Fibroblast of lung (primary cell): ENCODE results near the gene MRPL45. TPM values are rescaled to one million over a fixed set of nuclear protein-coding genes. Genes with fewer than 3 reads are reported as not detected.

Experiments used
- DNase-seq, 2 donors: peaks; one replicate each; pipeline versions ENCODE4 v3.0.0 to v3.0.0-alpha.2; 2010; ENCODE audit warnings: low read depth in 2 of 2
- H2AFZ ChIP-seq: 2 replicates; pipeline ENCODE4 v1.5.1; 2012; ENCODE audit warnings: low read length, control low read depth, inconsistent platforms
- H3K27ac ChIP-seq: 2 replicates; pipeline ENCODE4 v1.5.1; 2011; ENCODE audit warnings: low read length, control low read depth; ENCODE audit not compliant: insufficient read depth
- H3K27me3 ChIP-seq: 2 replicates; pipeline ENCODE4 v1.5.1; 2011; ENCODE audit warnings: mild to moderate bottlenecking, low read length; ENCODE audit not compliant: control insufficient read depth, insufficient read depth
- H3K36me3 ChIP-seq: 2 replicates; pipeline ENCODE4 v1.5.1; 2011; ENCODE audit warnings: low read length; ENCODE audit not compliant: control insufficient read depth, insufficient read depth
- H3K4me1 ChIP-seq: 2 replicates; pipeline ENCODE4 v1.5.1; 2011; ENCODE audit warnings: low read length; ENCODE audit not compliant: control insufficient read depth, insufficient read depth; ENCODE audit errors: extremely low read depth
- H3K4me2 ChIP-seq: 2 replicates; pipeline ENCODE4 v1.5.1; 2011; ENCODE audit warnings: low read length, control low read depth; ENCODE audit not compliant: insufficient read depth; ENCODE audit errors: extremely low read depth
- H3K4me3 ChIP-seq, 4 experiments: fragments of 200-600 bp in 1 of 4; sonication (generic) in 1 of 4; replicated peaks in 1 of 4; 2 replicates each; pipeline ENCODE4 v1.5.1; 2011 to 2016; ENCODE audit warnings: low read length in 4 of 4, low read depth in 3 of 4, mild to moderate bottlenecking in 3 of 4, control low read depth in 2 of 4, inconsistent platforms in 1 of 4, mixed read lengths in 1 of 4; ENCODE audit not compliant: insufficient read depth in 1 of 4; ENCODE audit errors: control extremely low read depth in 1 of 4
- H3K79me2 ChIP-seq: 2 replicates; pipeline ENCODE4 v1.5.1; 2012; ENCODE audit warnings: mild to moderate bottlenecking, low read length, inconsistent platforms; ENCODE audit not compliant: control insufficient read depth, insufficient read depth
- H3K9ac ChIP-seq: 2 replicates; pipeline ENCODE4 v1.5.1; 2011; ENCODE audit warnings: mild to moderate bottlenecking, low read length, control low read depth; ENCODE audit not compliant: insufficient read depth
- H3K9me3 ChIP-seq: 2 replicates; pipeline ENCODE4 v1.5.1; 2012; ENCODE audit warnings: low read depth, low read length; ENCODE audit not compliant: control insufficient read depth, insufficient read depth
- H4K20me1 ChIP-seq: 2 replicates; pipeline ENCODE4 v1.5.1; 2011; ENCODE audit warnings: low read length; ENCODE audit not compliant: control insufficient read depth, insufficient read depth; ENCODE audit errors: extremely low read depth
- EZH2 ChIP-seq: IDR thresholded peaks from 2 replicates; pipeline ENCODE4 v1.5.1; 2012; ENCODE audit warnings: low read length, control low read depth, mild to moderate bottlenecking; ENCODE audit errors: missing control alignments
- polyA plus RNA-seq, 2 donors: library from polyadenylated mRNA; depleted of rRNA in 1 of 2; stranded (reverse) in 1 of 2; unstranded in 1 of 2; fragments of >200 nt; gene quantifications; 2 replicates each; pipeline ENCODE4 v1.2.1, GENCODE V29; 2011 to 2012; ENCODE audit warnings: missing spikeins in 1 of 2
- total RNA-seq: library from RNA; depleted of rRNA; stranded (reverse); fragments of >200 nt; gene quantifications from 2 replicates; pipeline ENCODE4 v1.2.1, GENCODE V29; 2014
- TF ChIP-seq, protein P1 (sequence below), 2 donors: IDR thresholded peaks in 1 of 2; conservative IDR thresholded peaks in 1 of 2; 1 replicate in 1 of 2; 2 replicates in 1 of 2; pipeline ENCODE4 v1.5.1; 2011 to 2012; ENCODE audit warnings: low read length in 2 of 2, control low read depth in 1 of 2, inconsistent platforms in 1 of 2, low read depth in 1 of 2, mild to moderate bottlenecking in 1 of 2

The MRPL45 gene
- total and polyA plus RNA-seq, 2 donors (not counting 1 experiment from before 2014, with no cell fraction given): 34.7 to 56.1 TPM

DNA sequence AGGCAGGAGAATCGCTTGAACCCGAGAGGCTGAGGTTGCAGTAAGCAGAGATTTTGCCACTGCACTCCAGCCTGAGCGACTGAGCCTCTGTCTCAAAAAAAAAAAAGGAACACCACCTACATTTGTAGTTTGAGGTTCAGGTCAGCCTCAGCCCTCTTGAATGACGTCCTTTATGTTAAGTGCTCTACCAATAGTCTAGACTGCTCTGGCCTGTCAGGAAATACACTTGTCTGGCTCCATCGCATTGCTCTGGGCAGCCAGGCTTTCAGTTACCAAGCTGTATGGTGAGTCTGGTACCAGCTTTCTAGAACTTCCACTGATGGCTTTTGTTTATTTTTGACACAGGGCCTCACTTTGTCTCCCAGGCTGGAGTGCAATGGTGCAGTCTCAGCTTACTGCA lies 66.0 kb downstream of the MRPL45 start:
- no peak for DNase-seq
- H3K9ac ChIP-seq: no peak overlapping the region
- peaks cover 1% of the 10 kb centered on the region for H4K20me1 ChIP-seq
- H3K27me3 ChIP-seq: no peaks in the 10 kb centered on the region
- H3K36me3 ChIP-seq: no peaks in the 10 kb centered on the region
- H3K4me2 ChIP-seq: no peak overlapping the region
- no peak overlapping the region for H3K27ac ChIP-seq
- H3K4me3 ChIP-seq: no peak overlapping the region
- no peak overlapping the region for H2AFZ ChIP-seq
- H3K4me1 ChIP-seq: no peaks in the 10 kb centered on the region
- H3K79me2 ChIP-seq: peaks cover under 1% of the 10 kb centered on the region
- H3K9me3 ChIP-seq: no peaks in the 10 kb centered on the region
- no peak for TF ChIP-seq EZH2
- TF ChIP-seq, protein P1, sequence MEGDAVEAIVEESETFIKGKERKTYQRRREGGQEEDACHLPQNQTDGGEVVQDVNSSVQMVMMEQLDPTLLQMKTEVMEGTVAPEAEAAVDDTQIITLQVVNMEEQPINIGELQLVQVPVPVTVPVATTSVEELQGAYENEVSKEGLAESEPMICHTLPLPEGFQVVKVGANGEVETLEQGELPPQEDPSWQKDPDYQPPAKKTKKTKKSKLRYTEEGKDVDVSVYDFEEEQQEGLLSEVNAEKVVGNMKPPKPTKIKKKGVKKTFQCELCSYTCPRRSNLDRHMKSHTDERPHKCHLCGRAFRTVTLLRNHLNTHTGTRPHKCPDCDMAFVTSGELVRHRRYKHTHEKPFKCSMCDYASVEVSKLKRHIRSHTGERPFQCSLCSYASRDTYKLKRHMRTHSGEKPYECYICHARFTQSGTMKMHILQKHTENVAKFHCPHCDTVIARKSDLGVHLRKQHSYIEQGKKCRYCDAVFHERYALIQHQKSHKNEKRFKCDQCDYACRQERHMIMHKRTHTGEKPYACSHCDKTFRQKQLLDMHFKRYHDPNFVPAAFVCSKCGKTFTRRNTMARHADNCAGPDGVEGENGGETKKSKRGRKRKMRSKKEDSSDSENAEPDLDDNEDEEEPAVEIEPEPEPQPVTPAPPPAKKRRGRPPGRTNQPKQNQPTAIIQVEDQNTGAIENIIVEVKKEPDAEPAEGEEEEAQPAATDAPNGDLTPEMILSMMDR (conservative IDR thresholded peaks at IDR 0.05 in 1 of 2, IDR thresholded peaks at IDR 0.05 in 1 of 2; ENCODE audit: low read depth in 1 of 2, low read length in 2 of 2): no peak

- Histone ChIP-seq H4K20me1 (no peaks in the 10 kb centered on the region), H2AFZ (no peak overlapping the region), H3K9me3 (no peaks in the 10 kb centered on the region), H3K9ac (no peak overlapping the region), H3K36me3 (peaks cover 2% of the 10 kb centered on the region), H3K4me2 (no peak overlapping the region), H3K27ac (no peak overlapping the region), H3K27me3 (no peaks in the 10 kb centered on the region), H3K4me3 (no peak overlapping the region), H3K4me1 (no peaks in the 10 kb centered on the region), H3K79me2 (no peaks in the 10 kb centered on the region)
- no peak for TF ChIP-seq EZH2
- TF ChIP-seq, protein P1 (conservative IDR thresholded peaks at IDR 0.05 in 1 of 2, IDR thresholded peaks at IDR 0.05 in 1 of 2; ENCODE audit: low read depth in 1 of 2, low read length in 2 of 2): no peak
- no peak for DNase-seq
Observed at GRCh38 chr17:38364741-38365140, 67.8 kb downstream of the MRPL45 start.

GRCh38 chr17:38369124-38369886 lies 72.3 kb downstream of the MRPL45 start:
- H3K4me2 ChIP-seq: no peak overlapping the region
- no peaks in the 10 kb centered on the region for H4K20me1 ChIP-seq
- no peak overlapping the region for H3K9ac ChIP-seq
- DNase-seq: no peak
- no peaks in the 10 kb centered on the region for H3K27me3 ChIP-seq
- no peak overlapping the region for H2AFZ ChIP-seq
- H3K4me1 ChIP-seq: no peaks in the 10 kb centered on the region
- no peak for TF ChIP-seq EZH2
- TF ChIP-seq, protein P1 (conservative IDR thresholded peaks at IDR 0.05 in 1 of 2, IDR thresholded peaks at IDR 0.05 in 1 of 2; ENCODE audit: low read depth in 1 of 2, low read length in 2 of 2): no peak
- peaks cover 2% of the 10 kb centered on the region for H3K36me3 ChIP-seq
- no peaks in the 10 kb centered on the region for H3K79me2 ChIP-seq
- H3K4me3 ChIP-seq: no peak overlapping the region
- H3K27ac ChIP-seq: no peak overlapping the region
- H3K9me3 ChIP-seq: no peaks in the 10 kb centered on the region

Other genes starting within 250 kb of the MRPL45 start
- 1.3 TPM in 1 of 2 replicates, not detected in the other for gene TBC1D3C, start 228.5 kb upstream of the MRPL45 start, total RNA-seq
- not detected in 2 replicates for gene TBC1D3C, start 228.5 kb upstream of the MRPL45 start, polyA plus RNA-seq
- gene TBC1D3E, start 169.2 kb upstream of the MRPL45 start, total RNA-seq: not detected in 2 replicates
- gene TBC1D3E, start 169.2 kb upstream of the MRPL45 start, polyA plus RNA-seq: not detected in 2 replicates
- not detected in 2 replicates for gene TBC1D3, start 104.6 kb upstream of the MRPL45 start, total RNA-seq
- not detected in 2 replicates for gene TBC1D3, start 104.6 kb upstream of the MRPL45 start, polyA plus RNA-seq
- gene GPR179, start 46.8 kb downstream of the MRPL45 start, total RNA-seq: under 0.01 TPM in 2 replicates
- gene GPR179, start 46.8 kb downstream of the MRPL45 start, polyA plus RNA-seq: not detected in 2 replicates
- gene SOCS7, start 54.7 kb downstream of the MRPL45 start, total RNA-seq: 9.4 and 9.8 TPM in 2 replicates
- gene SOCS7, start 54.7 kb downstream of the MRPL45 start, polyA plus RNA-seq: 4.8 and 5.2 TPM in 2 replicates
- gene ARHGAP23, start 131.3 kb downstream of the MRPL45 start, total RNA-seq: 18.2 and 41.1 TPM in 2 replicates
- gene ARHGAP23, start 131.3 kb downstream of the MRPL45 start, polyA plus RNA-seq: 28.1 and 31.0 TPM in 2 replicates